K562 (cell line): Measurements from ENCODE around the gene KMT2E. TPM values are rescaled to one million over a fixed set of nuclear protein-coding genes. Genes with fewer than 3 reads are reported as not detected.

Source experiments
- CTBP1 ChIP-seq: fragments of 450-650 bp; IDR thresholded peaks from 2 replicates; pipeline ENCODE4 v1.6.1; 2016; ENCODE audit warnings: borderline replicate concordance
- GTF2F1 ChIP-seq: IDR thresholded peaks from 2 replicates; pipeline ENCODE4 v1.6.1; 2011; ENCODE audit warnings: low read depth, low read length, improper control_type of control experiment
- RFX7 ChIP-seq: fragments of 250-450 bp; sonication (Bioruptor Pico); IDR thresholded peaks from 2 replicates; pipeline ENCODE4 v1.5.1; 2021; ENCODE audit warnings: mild to moderate bottlenecking
- SAP30 ChIP-seq: fragments of 200-600 bp; sonication (generic); IDR thresholded peaks from 2 replicates; pipeline ENCODE4 v1.6.1; 2012; ENCODE audit warnings: borderline replicate concordance, low read depth, mild to moderate bottlenecking, moderate library complexity, low read length, control low read depth, inconsistent platforms; ENCODE audit not compliant: insufficient read depth, poor library complexity, severe bottlenecking
- TAF15 ChIP-seq: fragments of 200-400 bp; formaldehyde crosslinking; IDR thresholded peaks from 2 replicates; pipeline ENCODE4 v1.6.1; 2017; ENCODE audit warnings: mild to moderate bottlenecking, low read depth, low read length, moderate library complexity
- ZNF75A ChIP-seq: fragments of 450-650 bp; formaldehyde crosslinking; IDR thresholded peaks from 2 replicates; pipeline ENCODE4 v1.4.0; 2020; ENCODE audit warnings: mild to moderate bottlenecking
- polyA plus RNA-seq, 8 experiments: library from polyadenylated mRNA; depleted of rRNA in 4 of 8; stranded (reverse) in 5 of 8; unstranded in 3 of 8; fragments of >200 nt; fragmentation: Nextera tagmentation in 2 of 8; fragmentation: Illumina TruSeq in 1 of 8; extraction: Ambion mirVana in 2 of 8; extraction: Trizol in 1 of 8; gene quantifications; 2 replicates each; pipeline versions ENCODE4 v1.2.1 to v1.2.3, GENCODE V29; 2011 to 2014; ENCODE audit warnings: inconsistent platforms in 1 of 8, missing spikeins in 1 of 8
- total RNA-seq, 7 experiments: library from RNA; depleted of rRNA in 6 of 7; stranded (reverse); fragments of >200 nt in 6 of 7; fragmentation: Illumina TruSeq in 2 of 7; extraction: Trizol in 2 of 7; gene quantifications; 2 replicates each; pipeline versions ENCODE4 v1.2.1 to v1.2.3, GENCODE V29; 2011 to 2021; ENCODE audit warnings: low replicate concordance in 1 of 7
- TF ChIP-seq, protein P1 (sequence below): fragments of 200-600 bp; sonication (generic); IDR thresholded peaks from one replicate; pipeline ENCODE4 v1.6.1; 2012; ENCODE audit warnings: mild to moderate bottlenecking, low read depth, low read length, inconsistent platforms
- TF ChIP-seq, protein P2 (sequence below): fragments of 250-450 bp; sonication (Bioruptor Pico); IDR thresholded peaks from 2 replicates; pipeline ENCODE4 v1.6.1; 2021; ENCODE audit warnings: mild to moderate bottlenecking
- TF ChIP-seq, protein P3 (sequence below): fragments of 450-650 bp; conservative IDR thresholded peaks from 2 replicates; pipeline ENCODE4 v1.6.1; 2016; ENCODE audit warnings: missing genetic modification characterization, low read depth, mild to moderate bottlenecking, missing compliant biosample characterization, moderate library complexity
- TF ChIP-seq, protein P4 (sequence below): sonication (generic); formaldehyde crosslinking; IDR thresholded peaks from 2 replicates; pipeline ENCODE4 v1.8.1; 2022; ENCODE audit warnings: missing genetic modification reagents

Gene KMT2E
- total and polyA plus RNA-seq, 9 of the 15 experiments (the other 6 are each of a cell fraction or from before 2014, with no cell fraction given): 8.9 to 55.3 (median 38.1) TPM

DNA sequence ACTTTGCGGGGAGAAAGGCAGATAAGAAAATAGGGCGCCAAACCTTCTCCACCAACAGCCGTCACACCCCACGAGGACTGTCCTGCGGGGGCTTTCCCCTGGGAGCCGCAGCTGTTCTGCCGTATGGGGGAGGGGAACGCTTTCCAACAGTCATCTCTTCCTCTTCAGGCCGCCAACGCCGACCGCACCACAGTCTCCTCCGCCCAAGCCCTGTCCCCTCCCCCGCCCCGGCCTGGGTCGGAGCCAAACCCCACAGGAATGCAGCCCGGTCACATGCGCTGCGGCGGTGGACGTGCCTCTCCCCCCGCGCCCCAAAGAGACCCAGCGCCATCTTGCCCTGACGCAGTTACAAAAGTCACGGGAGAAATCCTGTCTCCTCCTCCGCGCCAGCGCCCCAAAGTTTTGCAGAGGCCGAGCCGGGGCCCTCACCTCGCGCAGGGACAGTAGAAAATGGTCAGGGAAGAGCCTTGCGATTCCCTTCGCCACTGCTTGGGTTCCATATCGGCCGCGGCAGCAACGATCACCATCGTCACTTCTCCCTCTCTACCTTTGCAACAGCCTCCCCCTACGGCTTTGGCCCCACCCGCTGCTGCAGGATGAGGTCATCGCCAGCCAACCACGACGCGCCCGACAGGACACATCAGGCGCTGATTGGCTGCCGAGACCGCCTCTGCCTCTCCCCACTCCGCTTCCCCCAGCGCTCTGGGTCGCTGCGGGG is 1.3 kb upstream of the KMT2E start (continued):
- TF ChIP-seq, protein P1, sequence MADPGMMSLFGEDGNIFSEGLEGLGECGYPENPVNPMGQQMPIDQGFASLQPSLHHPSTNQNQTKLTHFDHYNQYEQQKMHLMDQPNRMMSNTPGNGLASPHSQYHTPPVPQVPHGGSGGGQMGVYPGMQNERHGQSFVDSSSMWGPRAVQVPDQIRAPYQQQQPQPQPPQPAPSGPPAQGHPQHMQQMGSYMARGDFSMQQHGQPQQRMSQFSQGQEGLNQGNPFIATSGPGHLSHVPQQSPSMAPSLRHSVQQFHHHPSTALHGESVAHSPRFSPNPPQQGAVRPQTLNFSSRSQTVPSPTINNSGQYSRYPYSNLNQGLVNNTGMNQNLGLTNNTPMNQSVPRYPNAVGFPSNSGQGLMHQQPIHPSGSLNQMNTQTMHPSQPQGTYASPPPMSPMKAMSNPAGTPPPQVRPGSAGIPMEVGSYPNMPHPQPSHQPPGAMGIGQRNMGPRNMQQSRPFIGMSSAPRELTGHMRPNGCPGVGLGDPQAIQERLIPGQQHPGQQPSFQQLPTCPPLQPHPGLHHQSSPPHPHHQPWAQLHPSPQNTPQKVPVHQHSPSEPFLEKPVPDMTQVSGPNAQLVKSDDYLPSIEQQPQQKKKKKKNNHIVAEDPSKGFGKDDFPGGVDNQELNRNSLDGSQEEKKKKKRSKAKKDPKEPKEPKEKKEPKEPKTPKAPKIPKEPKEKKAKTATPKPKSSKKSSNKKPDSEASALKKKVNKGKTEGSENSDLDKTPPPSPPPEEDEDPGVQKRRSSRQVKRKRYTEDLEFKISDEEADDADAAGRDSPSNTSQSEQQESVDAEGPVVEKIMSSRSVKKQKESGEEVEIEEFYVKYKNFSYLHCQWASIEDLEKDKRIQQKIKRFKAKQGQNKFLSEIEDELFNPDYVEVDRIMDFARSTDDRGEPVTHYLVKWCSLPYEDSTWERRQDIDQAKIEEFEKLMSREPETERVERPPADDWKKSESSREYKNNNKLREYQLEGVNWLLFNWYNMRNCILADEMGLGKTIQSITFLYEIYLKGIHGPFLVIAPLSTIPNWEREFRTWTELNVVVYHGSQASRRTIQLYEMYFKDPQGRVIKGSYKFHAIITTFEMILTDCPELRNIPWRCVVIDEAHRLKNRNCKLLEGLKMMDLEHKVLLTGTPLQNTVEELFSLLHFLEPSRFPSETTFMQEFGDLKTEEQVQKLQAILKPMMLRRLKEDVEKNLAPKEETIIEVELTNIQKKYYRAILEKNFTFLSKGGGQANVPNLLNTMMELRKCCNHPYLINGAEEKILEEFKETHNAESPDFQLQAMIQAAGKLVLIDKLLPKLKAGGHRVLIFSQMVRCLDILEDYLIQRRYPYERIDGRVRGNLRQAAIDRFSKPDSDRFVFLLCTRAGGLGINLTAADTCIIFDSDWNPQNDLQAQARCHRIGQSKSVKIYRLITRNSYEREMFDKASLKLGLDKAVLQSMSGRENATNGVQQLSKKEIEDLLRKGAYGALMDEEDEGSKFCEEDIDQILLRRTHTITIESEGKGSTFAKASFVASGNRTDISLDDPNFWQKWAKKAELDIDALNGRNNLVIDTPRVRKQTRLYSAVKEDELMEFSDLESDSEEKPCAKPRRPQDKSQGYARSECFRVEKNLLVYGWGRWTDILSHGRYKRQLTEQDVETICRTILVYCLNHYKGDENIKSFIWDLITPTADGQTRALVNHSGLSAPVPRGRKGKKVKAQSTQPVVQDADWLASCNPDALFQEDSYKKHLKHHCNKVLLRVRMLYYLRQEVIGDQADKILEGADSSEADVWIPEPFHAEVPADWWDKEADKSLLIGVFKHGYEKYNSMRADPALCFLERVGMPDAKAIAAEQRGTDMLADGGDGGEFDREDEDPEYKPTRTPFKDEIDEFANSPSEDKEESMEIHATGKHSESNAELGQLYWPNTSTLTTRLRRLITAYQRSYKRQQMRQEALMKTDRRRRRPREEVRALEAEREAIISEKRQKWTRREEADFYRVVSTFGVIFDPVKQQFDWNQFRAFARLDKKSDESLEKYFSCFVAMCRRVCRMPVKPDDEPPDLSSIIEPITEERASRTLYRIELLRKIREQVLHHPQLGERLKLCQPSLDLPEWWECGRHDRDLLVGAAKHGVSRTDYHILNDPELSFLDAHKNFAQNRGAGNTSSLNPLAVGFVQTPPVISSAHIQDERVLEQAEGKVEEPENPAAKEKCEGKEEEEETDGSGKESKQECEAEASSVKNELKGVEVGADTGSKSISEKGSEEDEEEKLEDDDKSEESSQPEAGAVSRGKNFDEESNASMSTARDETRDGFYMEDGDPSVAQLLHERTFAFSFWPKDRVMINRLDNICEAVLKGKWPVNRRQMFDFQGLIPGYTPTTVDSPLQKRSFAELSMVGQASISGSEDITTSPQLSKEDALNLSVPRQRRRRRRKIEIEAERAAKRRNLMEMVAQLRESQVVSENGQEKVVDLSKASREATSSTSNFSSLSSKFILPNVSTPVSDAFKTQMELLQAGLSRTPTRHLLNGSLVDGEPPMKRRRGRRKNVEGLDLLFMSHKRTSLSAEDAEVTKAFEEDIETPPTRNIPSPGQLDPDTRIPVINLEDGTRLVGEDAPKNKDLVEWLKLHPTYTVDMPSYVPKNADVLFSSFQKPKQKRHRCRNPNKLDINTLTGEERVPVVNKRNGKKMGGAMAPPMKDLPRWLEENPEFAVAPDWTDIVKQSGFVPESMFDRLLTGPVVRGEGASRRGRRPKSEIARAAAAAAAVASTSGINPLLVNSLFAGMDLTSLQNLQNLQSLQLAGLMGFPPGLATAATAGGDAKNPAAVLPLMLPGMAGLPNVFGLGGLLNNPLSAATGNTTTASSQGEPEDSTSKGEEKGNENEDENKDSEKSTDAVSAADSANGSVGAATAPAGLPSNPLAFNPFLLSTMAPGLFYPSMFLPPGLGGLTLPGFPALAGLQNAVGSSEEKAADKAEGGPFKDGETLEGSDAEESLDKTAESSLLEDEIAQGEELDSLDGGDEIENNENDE: no peak
- TF ChIP-seq ZNF75A (CRISPR knock-in tag) (0 out of 2 replicates have a peak, but pooled peaks have one; percentile 1), GTF2F1 (peak; percentile 87; the same call in 1 of the 2 replicates), RFX7 (no peak), TAF15 (no peak; the same call in 1 of the 2 replicates), CTBP1 (peak; percentile 92), SAP30 (peak; percentile 93)
- TF ChIP-seq, protein P2, sequence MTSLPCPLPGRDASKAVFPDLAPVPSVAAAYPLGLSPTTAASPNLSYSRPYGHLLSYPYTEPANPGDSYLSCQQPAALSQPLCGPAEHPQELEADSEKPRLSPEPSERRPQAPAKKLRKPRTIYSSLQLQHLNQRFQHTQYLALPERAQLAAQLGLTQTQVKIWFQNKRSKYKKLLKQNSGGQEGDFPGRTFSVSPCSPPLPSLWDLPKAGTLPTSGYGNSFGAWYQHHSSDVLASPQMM (CRISPR knock-in tag): no peak
- TF ChIP-seq, protein P3, sequence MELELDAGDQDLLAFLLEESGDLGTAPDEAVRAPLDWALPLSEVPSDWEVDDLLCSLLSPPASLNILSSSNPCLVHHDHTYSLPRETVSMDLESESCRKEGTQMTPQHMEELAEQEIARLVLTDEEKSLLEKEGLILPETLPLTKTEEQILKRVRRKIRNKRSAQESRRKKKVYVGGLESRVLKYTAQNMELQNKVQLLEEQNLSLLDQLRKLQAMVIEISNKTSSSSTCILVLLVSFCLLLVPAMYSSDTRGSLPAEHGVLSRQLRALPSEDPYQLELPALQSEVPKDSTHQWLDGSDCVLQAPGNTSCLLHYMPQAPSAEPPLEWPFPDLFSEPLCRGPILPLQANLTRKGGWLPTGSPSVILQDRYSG (tag): no peak
- TF ChIP-seq, protein P4, sequence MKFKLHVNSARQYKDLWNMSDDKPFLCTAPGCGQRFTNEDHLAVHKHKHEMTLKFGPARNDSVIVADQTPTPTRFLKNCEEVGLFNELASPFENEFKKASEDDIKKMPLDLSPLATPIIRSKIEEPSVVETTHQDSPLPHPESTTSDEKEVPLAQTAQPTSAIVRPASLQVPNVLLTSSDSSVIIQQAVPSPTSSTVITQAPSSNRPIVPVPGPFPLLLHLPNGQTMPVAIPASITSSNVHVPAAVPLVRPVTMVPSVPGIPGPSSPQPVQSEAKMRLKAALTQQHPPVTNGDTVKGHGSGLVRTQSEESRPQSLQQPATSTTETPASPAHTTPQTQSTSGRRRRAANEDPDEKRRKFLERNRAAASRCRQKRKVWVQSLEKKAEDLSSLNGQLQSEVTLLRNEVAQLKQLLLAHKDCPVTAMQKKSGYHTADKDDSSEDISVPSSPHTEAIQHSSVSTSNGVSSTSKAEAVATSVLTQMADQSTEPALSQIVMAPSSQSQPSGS (CRISPR knock-in tag): peak; percentile 99
